Nephron progenitor cell (in vitro differentiated cells): ENCODE measurements around the gene NFRKB.

Source experiments
- DNase-seq: peaks from one replicate; pipeline ENCODE4 v3.0.0; 2021
- H3K27ac Mint-ChIP-seq: 2 replicates; pipeline ENCODE4 v1.8.0; 2021; ENCODE audit warnings: mild to moderate bottlenecking, moderate library complexity, mixed read lengths
- H3K27me3 Mint-ChIP-seq: 2 replicates; pipeline ENCODE4 v1.8.0; 2021; ENCODE audit warnings: mild to moderate bottlenecking, low read depth, mixed read lengths; ENCODE audit not compliant: poor library complexity
- H3K36me3 Mint-ChIP-seq: 2 replicates; pipeline ENCODE4 v1.8.0; 2021; ENCODE audit warnings: low read depth, mixed read lengths
- H3K4me1 Mint-ChIP-seq: 2 replicates; pipeline ENCODE4 v1.8.0; 2021; ENCODE audit warnings: mixed read lengths
- H3K4me3 Mint-ChIP-seq: 2 replicates; pipeline ENCODE4 v1.8.0; 2021; ENCODE audit warnings: mild to moderate bottlenecking, moderate library complexity, mixed read lengths
- H3K9me3 Mint-ChIP-seq: 2 replicates; pipeline ENCODE4 v1.8.0; 2021; ENCODE audit warnings: mild to moderate bottlenecking, moderate library complexity, mixed read lengths
- TF ChIP-seq, protein P1 (sequence below): fragments of 200-600 bp; sonication (generic); IDR thresholded peaks from 2 replicates; pipeline ENCODE4 v1.5.0; 2021; ENCODE audit warnings: antibody characterized with exemption

Gene NFRKB

DNA sequence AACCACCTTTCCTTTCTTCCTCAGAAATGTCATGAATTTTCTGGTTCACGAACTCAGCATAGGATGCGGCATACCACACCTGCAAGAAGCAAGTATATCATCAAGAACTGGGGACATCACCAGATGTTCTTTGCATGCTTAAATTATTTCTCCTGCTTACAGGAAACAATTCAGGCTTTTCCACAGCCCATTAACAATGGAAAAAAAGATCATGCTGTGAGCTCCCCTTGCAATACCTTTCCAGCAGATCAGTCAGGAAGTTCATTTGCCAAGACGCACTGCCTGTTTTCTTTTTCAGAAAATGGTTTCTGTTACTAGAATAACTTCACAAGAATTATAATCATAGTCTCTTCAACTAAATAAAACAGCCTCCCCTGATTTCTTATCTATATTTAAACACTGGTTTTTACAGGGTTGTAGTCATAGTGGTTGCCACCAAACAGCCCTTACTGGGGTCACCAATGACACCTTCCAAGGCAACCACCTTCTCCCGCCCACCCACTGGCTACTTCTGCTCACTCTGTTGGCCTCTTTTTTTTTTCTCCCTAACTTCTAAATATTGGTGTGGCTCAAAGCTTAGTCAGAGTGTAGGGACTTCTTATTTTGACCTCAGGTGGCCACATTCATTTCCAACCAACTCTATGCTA is 42.3 kb upstream of the NFRKB start:
- Mint-ChIP-seq H3K27ac (peak overlapping the region; percentile 4), H3K4me1 (peaks cover 27% of the 10 kb centered on the region)

DNA sequence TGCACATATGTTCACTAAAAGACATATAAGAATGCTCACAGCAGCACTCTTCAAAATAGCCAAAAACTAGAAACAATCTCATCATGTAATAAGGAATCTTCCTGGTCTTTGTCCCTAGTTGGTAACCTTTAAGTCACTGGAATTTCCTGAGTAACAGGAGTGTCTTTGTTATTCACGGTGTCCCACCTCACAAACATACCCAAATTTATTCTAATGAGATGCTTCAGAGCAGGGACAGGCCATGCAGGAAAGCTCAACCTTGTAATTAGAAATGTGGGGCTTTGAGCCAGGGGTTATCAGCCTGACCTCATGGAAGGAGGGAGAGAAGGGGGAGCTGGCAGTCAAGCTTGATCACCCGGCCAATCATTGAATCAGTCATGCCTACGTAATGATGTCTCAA is 40.3 kb upstream of the NFRKB start:
- TF ChIP-seq, protein P1, sequence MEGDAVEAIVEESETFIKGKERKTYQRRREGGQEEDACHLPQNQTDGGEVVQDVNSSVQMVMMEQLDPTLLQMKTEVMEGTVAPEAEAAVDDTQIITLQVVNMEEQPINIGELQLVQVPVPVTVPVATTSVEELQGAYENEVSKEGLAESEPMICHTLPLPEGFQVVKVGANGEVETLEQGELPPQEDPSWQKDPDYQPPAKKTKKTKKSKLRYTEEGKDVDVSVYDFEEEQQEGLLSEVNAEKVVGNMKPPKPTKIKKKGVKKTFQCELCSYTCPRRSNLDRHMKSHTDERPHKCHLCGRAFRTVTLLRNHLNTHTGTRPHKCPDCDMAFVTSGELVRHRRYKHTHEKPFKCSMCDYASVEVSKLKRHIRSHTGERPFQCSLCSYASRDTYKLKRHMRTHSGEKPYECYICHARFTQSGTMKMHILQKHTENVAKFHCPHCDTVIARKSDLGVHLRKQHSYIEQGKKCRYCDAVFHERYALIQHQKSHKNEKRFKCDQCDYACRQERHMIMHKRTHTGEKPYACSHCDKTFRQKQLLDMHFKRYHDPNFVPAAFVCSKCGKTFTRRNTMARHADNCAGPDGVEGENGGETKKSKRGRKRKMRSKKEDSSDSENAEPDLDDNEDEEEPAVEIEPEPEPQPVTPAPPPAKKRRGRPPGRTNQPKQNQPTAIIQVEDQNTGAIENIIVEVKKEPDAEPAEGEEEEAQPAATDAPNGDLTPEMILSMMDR, result no peak
- Mint-ChIP-seq H3K27ac (no peak overlapping the region), H3K4me1 (peaks cover 35% of the 10 kb centered on the region)

More for the DNA sequence above, 42.3 kb upstream of the NFRKB start:
- no peak for DNase-seq
- TF ChIP-seq, protein P1, result no peak
- Mint-ChIP-seq H3K36me3 (peaks cover 30% of the 10 kb centered on the region), H3K27me3 (peaks cover 6% of the 10 kb centered on the region), H3K9me3 (no peaks in the 10 kb centered on the region), H3K4me3 (no peak overlapping the region)

DNA sequence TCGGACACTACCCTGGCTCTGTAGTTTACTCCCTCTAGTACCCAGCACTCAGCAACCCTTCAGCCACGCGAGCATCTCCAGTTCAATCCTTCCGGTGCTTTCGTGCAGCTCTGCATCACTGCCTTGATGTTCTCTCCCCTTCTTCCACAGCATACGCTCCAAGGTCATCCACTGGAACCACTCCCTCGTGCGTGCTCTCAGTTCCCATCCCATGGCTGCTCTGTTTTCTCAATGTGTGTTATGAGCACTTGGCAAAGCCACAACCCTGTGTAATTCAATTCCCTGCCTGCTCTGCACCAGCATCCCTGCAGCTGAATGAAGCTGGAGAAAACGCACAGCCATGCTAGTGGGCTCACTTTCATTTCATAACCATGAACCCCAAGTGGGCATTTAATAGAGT is 38.5 kb upstream of the NFRKB start:
- Mint-ChIP-seq H3K4me3 (no peak overlapping the region), H3K36me3 (peaks cover 49% of the 10 kb centered on the region), H3K27ac (no peak overlapping the region), H3K27me3 (peaks cover 6% of the 10 kb centered on the region), H3K4me1 (peaks cover 35% of the 10 kb centered on the region), H3K9me3 (no peaks in the 10 kb centered on the region)
- no peak for DNase-seq
- TF ChIP-seq, protein P1, result no peak

More for the DNA sequence above, 40.3 kb upstream of the NFRKB start:
- no peak overlapping the region for H3K4me3 Mint-ChIP-seq
- H3K9me3 Mint-ChIP-seq, result no peaks in the 10 kb centered on the region
- peaks cover 6% of the 10 kb centered on the region for H3K27me3 Mint-ChIP-seq
- no peak for DNase-seq
- peaks cover 36% of the 10 kb centered on the region for H3K36me3 Mint-ChIP-seq

DNA sequence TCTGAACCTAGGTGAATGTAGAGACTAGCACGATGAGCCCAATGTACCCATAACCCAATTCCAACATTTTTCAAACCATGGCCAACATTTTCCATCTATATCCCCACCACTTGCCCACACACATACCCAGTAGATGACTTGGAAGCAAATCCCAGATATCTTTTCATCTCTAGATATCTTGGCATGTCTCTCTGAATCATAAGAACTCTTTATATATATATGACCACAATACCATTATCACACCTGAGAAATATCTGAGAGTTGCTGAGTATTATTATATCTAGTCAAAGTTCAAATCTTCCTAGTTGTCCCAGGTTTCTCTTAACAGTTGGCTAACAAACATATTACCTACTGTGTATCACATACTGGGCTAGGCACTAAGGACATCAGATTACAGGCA is 37.9 kb upstream of the NFRKB start:
- Mint-ChIP-seq H3K4me1 (peaks cover 31% of the 10 kb centered on the region), H3K27me3 (peaks cover 6% of the 10 kb centered on the region), H3K4me3 (no peak overlapping the region), H3K27ac (no peak overlapping the region), H3K36me3 (peaks cover 47% of the 10 kb centered on the region), H3K9me3 (no peaks in the 10 kb centered on the region)
- no peak for DNase-seq
- TF ChIP-seq, protein P1, result no peak

DNA sequence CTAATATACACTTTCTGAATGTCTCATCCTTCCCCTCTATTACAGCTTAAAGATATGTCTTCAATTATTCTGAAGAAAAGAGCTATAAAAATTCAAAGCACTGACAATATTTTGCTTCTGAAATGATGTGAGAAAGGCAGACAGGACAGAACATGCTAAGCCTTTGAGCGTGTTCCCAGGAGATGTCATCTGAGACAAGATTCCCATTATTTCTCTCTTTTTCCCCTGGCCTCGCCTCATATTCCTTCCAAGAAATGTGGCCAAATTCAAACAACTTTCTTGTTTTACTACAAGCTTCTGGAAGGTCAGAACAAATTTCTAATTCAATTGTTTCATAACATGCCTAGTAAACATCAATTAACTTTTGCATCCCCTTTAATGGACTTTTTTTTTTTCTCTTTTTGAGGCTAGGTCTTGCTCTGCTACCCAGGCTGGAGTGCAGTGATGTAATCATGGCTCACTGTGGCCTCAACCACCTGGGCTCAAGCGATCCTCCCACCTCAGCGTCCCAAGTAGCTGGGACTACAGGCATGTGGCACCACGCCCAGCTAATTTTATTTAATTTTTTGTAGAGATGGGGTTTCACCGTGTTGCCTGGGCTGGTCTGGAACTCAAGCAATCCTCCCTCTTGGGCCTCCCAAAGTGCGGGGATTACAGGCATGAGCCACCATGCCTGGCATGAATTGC is 37.1 kb upstream of the NFRKB start:
- no peak for DNase-seq
- TF ChIP-seq, protein P1, result no peak
- Mint-ChIP-seq H3K9me3 (no peaks in the 10 kb centered on the region), H3K27me3 (peaks cover 6% of the 10 kb centered on the region), H3K4me3 (no peak overlapping the region), H3K27ac (peak overlapping the region; percentile 93), H3K36me3 (peaks cover 47% of the 10 kb centered on the region), H3K4me1 (peaks cover 24% of the 10 kb centered on the region)
